ENCODE measurements around the gene CLBA1. TPM values are rescaled to one million over a fixed set of nuclear protein-coding genes. Genes with fewer than 3 reads are reported as not detected.

Gene CLBA1
- 16.2 and 18.8 TPM in 2 replicates for total RNA-seq (ENCODE audit: low replicate concordance)
- long read RNA-seq, partial matches to known transcripts = 0 of 11 reads
- long read RNA-seq, other reads (novel, unspliced or antisense) = 7 of 11 reads

- peak within 1 kb of the TSS; percentile 84 for H3K4me3 Mint-ChIP-seq
- no peaks in the 10 kb centered on the region for H3K27me3 Mint-ChIP-seq
- no peaks in the 10 kb centered on the region for H3K36me3 Mint-ChIP-seq
- peaks cover 14% of the 10 kb centered on the region for H3K4me1 Mint-ChIP-seq (ENCODE audit: unreplicated experiment)
- DNase-seq (ENCODE audit: extremely low spot score, unreplicated experiment) = peak; percentile 91
- TF ChIP-seq CTCF (conservative IDR thresholded peaks at IDR 0.05) = no peak
- H3K9me3 Mint-ChIP-seq = no peaks in the 10 kb centered on the region
- H3K27ac Mint-ChIP-seq = peak within 1 kb of the TSS; percentile 85
Measured at GRCh38 chr14:104985675-104986486, at the start of gene CLBA1. Gene CLBA1, plus strand, starts transcription at chr14:104985788. Its CDS starts 644 bp downstream, at chr14:104986432.

GRCh38 chr14:104935955-104936354 is 49.6 kb upstream of the CLBA1 start:
- Mint-ChIP-seq H3K27me3 (peaks cover 72% of the 10 kb centered on the region), H3K4me3 (no peak overlapping the region), H3K36me3 (no peaks in the 10 kb centered on the region), H3K27ac (no peak overlapping the region), H3K9me3 (no peaks in the 10 kb centered on the region), H3K4me1 (ENCODE audit: unreplicated experiment) (no peaks in the 10 kb centered on the region)
- DNase-seq (ENCODE audit: extremely low spot score, unreplicated experiment) = no peak
- no peak for TF ChIP-seq CTCF (conservative IDR thresholded peaks at IDR 0.05)

- Mint-ChIP-seq H3K4me1 (ENCODE audit: unreplicated experiment) (no peaks in the 10 kb centered on the region), H3K4me3 (no peak overlapping the region), H3K36me3 (no peaks in the 10 kb centered on the region), H3K9me3 (no peaks in the 10 kb centered on the region), H3K27me3 (peaks cover 72% of the 10 kb centered on the region), H3K27ac (no peak overlapping the region)
- DNase-seq (ENCODE audit: extremely low spot score, unreplicated experiment) = peak; percentile 64
- TF ChIP-seq CTCF (conservative IDR thresholded peaks at IDR 0.05) = no peak
Measured at GRCh38 chr14:104936361-104937155, 49.0 kb upstream of the CLBA1 start.

- TF ChIP-seq CTCF (conservative IDR thresholded peaks at IDR 0.05) = no peak
- H3K4me1 Mint-ChIP-seq (ENCODE audit: unreplicated experiment) = no peaks in the 10 kb centered on the region
- H3K27ac Mint-ChIP-seq = no peak overlapping the region
- H3K27me3 Mint-ChIP-seq = peaks cover 70% of the 10 kb centered on the region
- no peaks in the 10 kb centered on the region for H3K36me3 Mint-ChIP-seq
- no peak for DNase-seq (ENCODE audit: extremely low spot score, unreplicated experiment)
- no peak overlapping the region for H3K4me3 Mint-ChIP-seq
- H3K9me3 Mint-ChIP-seq = no peaks in the 10 kb centered on the region
Measured at GRCh38 chr14:104937161-104937560, 48.4 kb upstream of the CLBA1 start.

GRCh38 chr14:104937694-104938365 is 47.8 kb upstream of the CLBA1 start:
- H3K4me3 Mint-ChIP-seq = no peak overlapping the region
- no peaks in the 10 kb centered on the region for H3K9me3 Mint-ChIP-seq
- H3K4me1 Mint-ChIP-seq (ENCODE audit: unreplicated experiment) = no peaks in the 10 kb centered on the region
- no peak for TF ChIP-seq CTCF (conservative IDR thresholded peaks at IDR 0.05)
- H3K36me3 Mint-ChIP-seq = no peaks in the 10 kb centered on the region
- DNase-seq (ENCODE audit: extremely low spot score, unreplicated experiment) = no peak
- no peak overlapping the region for H3K27ac Mint-ChIP-seq
- H3K27me3 Mint-ChIP-seq = peaks cover 68% of the 10 kb centered on the region
